Neuron (in vitro differentiated cells): ENCODE data around the gene TFAP2B.

ENCODE experiments used
- H2AFZ ChIP-seq: one replicate; pipeline ENCODE4 v1.6.1; 2013; ENCODE audit warnings: low read depth, mild to moderate bottlenecking, inconsistent platforms, low read length, moderate library complexity
- H3K27me3 ChIP-seq: one replicate; pipeline ENCODE4 v1.6.1; 2013; ENCODE audit warnings: low read length; ENCODE audit not compliant: insufficient read depth
- H3K36me3 ChIP-seq: one replicate; pipeline ENCODE4 v1.6.1; 2013; ENCODE audit warnings: low read length; ENCODE audit not compliant: insufficient read depth
- H3K4me1 ChIP-seq: one replicate; pipeline ENCODE4 v1.6.1; 2013; ENCODE audit warnings: low read length; ENCODE audit not compliant: insufficient read depth
- H3K4me3 ChIP-seq: 2 replicates; pipeline ENCODE4 v1.5.1; 2013; ENCODE audit warnings: mild to moderate bottlenecking, low read length, moderate library complexity
- H3K9me3 ChIP-seq: one replicate; pipeline ENCODE4 v1.6.1; 2013; ENCODE audit warnings: low read length

Gene TFAP2B

DNA sequence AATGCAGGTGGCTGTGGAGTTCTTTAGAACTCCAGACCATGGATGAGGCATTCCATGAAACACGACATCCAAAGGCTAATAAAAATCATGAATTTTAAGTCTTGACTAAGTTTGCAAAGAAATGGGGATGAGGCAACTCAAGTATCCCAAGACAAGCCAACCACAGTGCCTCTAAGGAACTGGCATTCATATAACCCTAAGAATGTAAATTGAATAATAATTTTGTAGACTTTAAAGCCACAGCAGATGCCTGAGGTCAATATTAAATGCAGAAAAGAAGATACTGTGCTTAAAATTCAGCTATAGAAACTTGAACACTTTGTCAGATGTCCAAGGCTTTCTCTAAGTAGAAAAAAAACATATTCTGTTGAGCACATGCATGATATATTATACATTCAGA, 54.5 kb downstream of the TFAP2B start:
- Histone ChIP-seq H3K36me3 (no peaks in the 10 kb centered on the region), H3K4me3 (no peak overlapping the region), H3K4me1 (no peaks in the 10 kb centered on the region), H2AFZ (no peak overlapping the region), H3K9me3 (no peaks in the 10 kb centered on the region), H3K27me3 (no peaks in the 10 kb centered on the region)

DNA sequence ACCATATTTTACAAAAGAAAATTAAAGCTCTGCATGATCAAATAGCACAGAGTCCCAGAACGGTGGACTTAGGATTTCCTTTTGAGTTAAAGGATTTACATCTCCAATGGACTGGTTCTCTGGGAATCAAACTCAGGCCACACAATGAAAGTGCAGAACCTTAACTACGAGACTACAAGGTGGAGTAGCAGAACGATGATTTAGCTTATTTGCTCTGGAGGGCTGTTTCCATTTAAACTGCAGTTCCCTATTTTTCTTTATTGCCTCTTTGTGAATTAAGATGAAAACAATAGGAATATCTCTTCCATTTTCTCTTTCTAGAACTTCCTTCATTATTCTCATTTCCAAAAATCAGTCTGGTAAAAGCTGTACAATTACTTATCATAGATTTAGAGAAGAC, 65.7 kb downstream of the TFAP2B start:
- no peak overlapping the region for H2AFZ ChIP-seq
- no peaks in the 10 kb centered on the region for H3K9me3 ChIP-seq
- no peaks in the 10 kb centered on the region for H3K36me3 ChIP-seq
- H3K4me3 ChIP-seq = no peak overlapping the region
- no peaks in the 10 kb centered on the region for H3K27me3 ChIP-seq
- no peaks in the 10 kb centered on the region for H3K4me1 ChIP-seq

DNA sequence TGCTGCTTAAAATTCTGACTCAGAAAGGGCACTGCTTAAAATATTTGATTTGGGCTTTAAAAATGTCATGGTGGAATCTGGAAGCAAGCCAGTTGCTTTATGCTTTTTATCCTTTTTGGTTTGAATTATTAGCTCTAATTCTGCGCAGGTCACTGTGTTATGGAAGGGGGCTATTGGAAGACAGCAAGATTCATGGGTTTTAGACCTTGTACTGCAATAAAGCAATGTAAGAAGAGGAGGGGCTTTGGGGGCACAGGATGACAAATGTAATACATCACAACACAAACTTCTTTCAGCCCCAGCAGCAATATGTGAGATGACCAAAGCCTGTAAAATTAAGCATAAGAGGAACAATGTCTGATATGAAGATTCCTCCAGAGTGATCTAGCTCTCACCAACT, 68.4 kb downstream of the TFAP2B start:
- no peaks in the 10 kb centered on the region for H3K9me3 ChIP-seq
- H3K36me3 ChIP-seq = no peaks in the 10 kb centered on the region
- H3K27me3 ChIP-seq = no peaks in the 10 kb centered on the region
- H3K4me1 ChIP-seq = no peaks in the 10 kb centered on the region
- H2AFZ ChIP-seq = no peak overlapping the region
- H3K4me3 ChIP-seq = no peak overlapping the region

DNA sequence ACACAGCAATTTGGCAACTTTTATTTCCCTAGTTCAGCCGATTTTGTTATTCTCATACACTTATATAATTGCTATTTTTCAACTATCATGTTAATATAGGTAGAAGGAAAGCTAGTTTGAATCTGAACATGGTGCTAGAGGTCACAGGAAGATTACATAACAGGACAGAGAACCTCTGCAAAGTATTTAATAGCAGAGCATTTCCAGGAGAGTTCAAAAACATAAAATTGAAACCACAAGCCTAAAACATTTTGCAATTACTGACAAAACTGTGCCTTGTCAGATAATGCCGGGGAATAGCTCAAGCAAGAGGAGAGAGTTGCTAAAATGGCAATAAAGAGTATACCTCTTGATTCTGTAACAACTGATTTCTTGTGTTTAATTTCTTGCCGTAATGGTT, 70.8 kb downstream of the TFAP2B start:
- Histone ChIP-seq H3K4me1 (no peaks in the 10 kb centered on the region), H3K4me3 (no peak overlapping the region), H2AFZ (no peak overlapping the region), H3K27me3 (no peaks in the 10 kb centered on the region), H3K36me3 (no peaks in the 10 kb centered on the region), H3K9me3 (no peaks in the 10 kb centered on the region)

DNA sequence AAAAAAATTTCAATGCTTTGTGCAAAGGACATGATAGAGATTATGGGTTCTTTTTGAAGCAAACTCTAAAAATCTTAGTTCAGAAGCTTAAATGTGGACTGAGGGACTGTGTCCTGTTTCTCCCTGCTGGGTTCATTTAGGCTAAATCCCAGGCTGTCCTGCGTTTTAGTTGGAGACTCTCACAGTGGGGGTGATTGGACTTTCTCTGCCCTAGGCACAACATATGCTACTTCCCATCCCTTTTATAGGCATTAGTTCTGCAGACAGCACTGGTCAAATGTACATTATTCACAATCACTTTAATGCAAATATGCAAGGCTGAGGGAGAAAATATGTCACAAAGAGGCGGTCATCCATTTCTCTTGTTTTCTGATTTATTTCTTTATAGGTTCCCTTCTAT, 71.3 kb downstream of the TFAP2B start:
- Histone ChIP-seq H3K4me3 (no peak overlapping the region), H3K36me3 (no peaks in the 10 kb centered on the region), H3K4me1 (no peaks in the 10 kb centered on the region), H3K9me3 (no peaks in the 10 kb centered on the region), H2AFZ (no peak overlapping the region), H3K27me3 (no peaks in the 10 kb centered on the region)

DNA sequence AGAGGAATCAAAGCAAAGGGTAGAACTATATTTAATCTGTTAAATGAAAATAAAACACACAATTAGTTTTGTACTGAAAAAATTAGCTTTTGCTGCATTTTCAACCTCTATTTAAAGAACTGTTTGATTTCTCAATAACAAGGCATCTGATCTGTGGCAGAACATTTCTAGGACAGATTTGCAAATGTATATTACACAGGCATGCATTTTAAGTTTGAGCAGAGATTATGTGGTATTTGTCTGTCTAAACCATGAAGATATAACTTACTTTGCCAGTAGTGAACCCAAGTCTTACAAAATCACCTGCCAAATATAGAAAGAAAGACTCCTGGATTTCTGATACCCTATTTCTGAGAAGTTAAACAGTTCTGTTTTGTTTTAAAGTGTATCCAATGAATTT, 71.9 kb downstream of the TFAP2B start:
- H3K9me3 ChIP-seq = no peaks in the 10 kb centered on the region
- no peaks in the 10 kb centered on the region for H3K4me1 ChIP-seq
- H3K4me3 ChIP-seq = no peak overlapping the region
- H3K36me3 ChIP-seq = no peaks in the 10 kb centered on the region
- H2AFZ ChIP-seq = no peak overlapping the region
- H3K27me3 ChIP-seq = no peaks in the 10 kb centered on the region

DNA sequence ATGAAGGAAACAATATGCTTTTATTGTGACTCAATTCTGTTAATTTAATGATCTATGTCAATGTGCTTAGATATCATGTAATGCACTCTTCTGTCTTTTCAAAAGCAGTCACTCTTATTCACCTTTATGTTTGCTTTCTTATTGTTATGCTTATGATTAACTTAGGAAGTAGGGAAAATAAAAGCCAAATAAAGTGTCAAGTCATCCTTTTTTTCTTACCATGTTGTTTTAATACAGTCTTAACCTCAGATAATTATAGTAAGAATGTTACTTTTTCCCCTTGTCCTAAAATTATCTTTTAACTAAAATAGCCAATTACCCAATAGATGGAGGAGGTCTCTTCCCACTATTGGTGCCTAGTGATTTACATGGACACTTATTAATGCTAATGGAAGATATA, 72.6 kb downstream of the TFAP2B start:
- H3K4me3 ChIP-seq = no peak overlapping the region
- H3K4me1 ChIP-seq = no peaks in the 10 kb centered on the region
- H3K27me3 ChIP-seq = no peaks in the 10 kb centered on the region
- H3K36me3 ChIP-seq = no peaks in the 10 kb centered on the region
- no peaks in the 10 kb centered on the region for H3K9me3 ChIP-seq
- H2AFZ ChIP-seq = no peak overlapping the region
